ENCODE data around the gene ZNF708.
"Not testable (repeated sequence)": the region's sequence is repeated elsewhere in the genome, so short reads cannot be mapped to it uniquely, and the experiment has no call there.

The ZNF708 gene

GRCh38 chr19:21328885-21329605 is at the start of gene ZNF708:
TSS of gene ZNF708 (minus strand) at chr19:21329410. CDS start at chr19:21329212, 198 bp downstream.
- DNase-seq (ENCODE audit: low read depth), result peak; percentile 76

GRCh38 chr19:21362291-21362690 is 33.1 kb upstream of the ZNF708 start:
- DNase-seq (ENCODE audit: low read depth), result no peak

- DNase-seq (ENCODE audit: low read depth), result peak; percentile 78
These were observed 29.7 kb upstream of the ZNF708 start, which contains the start of gene ZNF738 for GRCh38 chr19:21358768-21359451. TSS of gene ZNF738 (plus strand) at chr19:21359000. CDS start at chr19:21359141, 141 bp downstream.

- no peak for DNase-seq (ENCODE audit: low read depth)
These were observed 23.6 kb upstream of the ZNF708 start for GRCh38 chr19:21352830-21353229.

GRCh38 chr19:21344841-21345240 is 15.6 kb upstream of the ZNF708 start:
- DNase-seq (ENCODE audit: low read depth), result not testable (repeated sequence)

- no peak for DNase-seq (ENCODE audit: low read depth)
These were observed 6.5 kb upstream of the ZNF708 start for GRCh38 chr19:21335721-21336120.

- DNase-seq (ENCODE audit: low read depth), result no peak
These were observed 804 bp downstream of the ZNF708 start for GRCh38 chr19:21328406-21328805.

- DNase-seq (ENCODE audit: low read depth), result no peak
These were observed 3.0 kb downstream of the ZNF708 start for GRCh38 chr19:21326169-21326568.

- no peak for DNase-seq (ENCODE audit: low read depth)
These were observed 6.2 kb downstream of the ZNF708 start for GRCh38 chr19:21323000-21323399.

- DNase-seq (ENCODE audit: low read depth), result no peak
These were observed 6.7 kb downstream of the ZNF708 start for GRCh38 chr19:21322528-21322927.

GRCh38 chr19:21321996-21322395 is 7.2 kb downstream of the ZNF708 start:
- no peak for DNase-seq (ENCODE audit: low read depth)

- no peak for DNase-seq (ENCODE audit: low read depth)
These were observed 8.1 kb downstream of the ZNF708 start for GRCh38 chr19:21321134-21321533.

GRCh38 chr19:21317821-21318220 is 11.4 kb downstream of the ZNF708 start:
- no peak for DNase-seq (ENCODE audit: low read depth)

GRCh38 chr19:21314676-21315075 is 14.5 kb downstream of the ZNF708 start:
- no peak for DNase-seq (ENCODE audit: low read depth)

GRCh38 chr19:21312807-21313206 is 16.4 kb downstream of the ZNF708 start:
- DNase-seq (ENCODE audit: low read depth), result not testable (repeated sequence)

GRCh38 chr19:21308773-21309172 is 20.4 kb downstream of the ZNF708 start:
- DNase-seq (ENCODE audit: low read depth), result no peak

- not testable (repeated sequence) for DNase-seq (ENCODE audit: low read depth)
These were observed 22.2 kb downstream of the ZNF708 start for GRCh38 chr19:21306881-21307479.

- not testable (repeated sequence) for DNase-seq (ENCODE audit: low read depth)
These were observed 35.4 kb downstream of the ZNF708 start for GRCh38 chr19:21293768-21294167.

GRCh38 chr19:21269813-21270212 is 59.4 kb downstream of the ZNF708 start:
- no peak for DNase-seq (ENCODE audit: low read depth)

GRCh38 chr19:21264891-21265290 is 64.3 kb downstream of the ZNF708 start:
- no peak for DNase-seq (ENCODE audit: low read depth)

GRCh38 chr19:21264416-21264815 is 64.8 kb downstream of the ZNF708 start:
- no peak for DNase-seq (ENCODE audit: low read depth)

- DNase-seq (ENCODE audit: low read depth), result not testable (repeated sequence)
These were observed 68.3 kb downstream of the ZNF708 start for GRCh38 chr19:21260848-21261381.

All from activated T-cell treated with anti-CD3 and anti-CD28 coated beads for 24 hours (primary cell).